ENCODE measurements around the gene MICAL1. TPM values are rescaled to one million over a fixed set of nuclear protein-coding genes. Genes with fewer than 3 reads are reported as not detected.

MICAL1 gene
- total and polyA plus RNA-seq, 9 donors, result 10.3 to 24.0 (median 13.6) TPM

GRCh38 chr6:109498052-109498451, 42.5 kb upstream of the MICAL1 start:
- intact Hi-C loops (cut with DNase I), result no loop called here
- H3K27ac ChIP-seq, result no peak overlapping the region
- H3K4me1 ChIP-seq (ENCODE audit: insufficient read depth), result no peaks in the 10 kb centered on the region
- H3K9me3 ChIP-seq, result no peaks in the 10 kb centered on the region
- H3K4me3 ChIP-seq, result no peak overlapping the region
- no peak for TF ChIP-seq EP300 (IDR thresholded peaks at IDR 0.05)
- TF ChIP-seq POLR2A (IDR thresholded peaks at IDR 0.05), result no peak
- TF ChIP-seq, protein P1, sequence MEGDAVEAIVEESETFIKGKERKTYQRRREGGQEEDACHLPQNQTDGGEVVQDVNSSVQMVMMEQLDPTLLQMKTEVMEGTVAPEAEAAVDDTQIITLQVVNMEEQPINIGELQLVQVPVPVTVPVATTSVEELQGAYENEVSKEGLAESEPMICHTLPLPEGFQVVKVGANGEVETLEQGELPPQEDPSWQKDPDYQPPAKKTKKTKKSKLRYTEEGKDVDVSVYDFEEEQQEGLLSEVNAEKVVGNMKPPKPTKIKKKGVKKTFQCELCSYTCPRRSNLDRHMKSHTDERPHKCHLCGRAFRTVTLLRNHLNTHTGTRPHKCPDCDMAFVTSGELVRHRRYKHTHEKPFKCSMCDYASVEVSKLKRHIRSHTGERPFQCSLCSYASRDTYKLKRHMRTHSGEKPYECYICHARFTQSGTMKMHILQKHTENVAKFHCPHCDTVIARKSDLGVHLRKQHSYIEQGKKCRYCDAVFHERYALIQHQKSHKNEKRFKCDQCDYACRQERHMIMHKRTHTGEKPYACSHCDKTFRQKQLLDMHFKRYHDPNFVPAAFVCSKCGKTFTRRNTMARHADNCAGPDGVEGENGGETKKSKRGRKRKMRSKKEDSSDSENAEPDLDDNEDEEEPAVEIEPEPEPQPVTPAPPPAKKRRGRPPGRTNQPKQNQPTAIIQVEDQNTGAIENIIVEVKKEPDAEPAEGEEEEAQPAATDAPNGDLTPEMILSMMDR (IDR thresholded peaks at IDR 0.05), result no peak
- DNase-seq, result no peak
- no peaks in the 10 kb centered on the region for H3K36me3 ChIP-seq
- H3K27me3 ChIP-seq, result no peaks in the 10 kb centered on the region
- 77 to 79% (median 79%) methylated on average over 4 of the region's 4 CpGs for whole genome bisulfite sequencing, 3 donors

GRCh38 chr6:109496036-109496772, 40.6 kb upstream of the MICAL1 start:
- H3K27me3 ChIP-seq, result no peaks in the 10 kb centered on the region
- H3K4me1 ChIP-seq (ENCODE audit: insufficient read depth), result no peaks in the 10 kb centered on the region
- H3K4me3 ChIP-seq, result no peak overlapping the region
- no peak for DNase-seq
- no peak overlapping the region for H3K27ac ChIP-seq
- intact Hi-C loops (cut with DNase I), result no loop called here
- no peaks in the 10 kb centered on the region for H3K36me3 ChIP-seq
- H3K9me3 ChIP-seq, result no peaks in the 10 kb centered on the region
- WGBS, 3 donors, result 58 to 66% (median 66%) methylated on average over 9 of the region's 9 CpGs
- TF ChIP-seq EP300 (IDR thresholded peaks at IDR 0.05) (no peak), POLR2A (IDR thresholded peaks at IDR 0.05) (no peak)
- TF ChIP-seq, protein P1 (IDR thresholded peaks at IDR 0.05), result no peak

DNA sequence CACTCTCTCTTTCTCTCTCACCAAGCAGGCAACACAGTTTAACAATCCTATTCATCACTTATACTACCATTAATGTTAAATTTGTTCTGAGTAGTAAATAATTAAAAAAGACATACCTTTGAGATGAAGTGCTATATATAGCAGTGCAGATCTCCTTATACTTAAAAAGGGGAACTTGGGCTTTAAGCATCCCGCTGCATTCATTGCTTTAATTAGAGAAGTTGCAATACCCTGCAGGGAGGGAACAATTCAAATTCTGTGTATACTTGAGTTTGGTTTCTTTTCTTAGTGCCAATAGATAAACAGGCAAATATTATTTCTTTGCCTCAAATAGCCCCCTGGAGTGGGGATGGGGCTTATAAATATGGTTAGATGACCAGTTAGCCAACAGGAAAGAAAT, 38.3 kb upstream of the MICAL1 start:
- intact Hi-C loops (cut with DNase I), result no loop called here
- no peaks in the 10 kb centered on the region for H3K9me3 ChIP-seq
- 88 to 96% (median 94%) methylated on average over 1 of the region's 1 CpG for WGBS, 3 donors
- no peaks in the 10 kb centered on the region for H3K27me3 ChIP-seq
- no peak overlapping the region for H3K27ac ChIP-seq
- TF ChIP-seq EP300 (IDR thresholded peaks at IDR 0.05) (no peak), POLR2A (IDR thresholded peaks at IDR 0.05) (no peak)
- TF ChIP-seq, protein P1 (IDR thresholded peaks at IDR 0.05), result no peak
- DNase-seq, result no peak
- H3K36me3 ChIP-seq, result no peaks in the 10 kb centered on the region
- H3K4me1 ChIP-seq (ENCODE audit: insufficient read depth), result no peaks in the 10 kb centered on the region
- H3K4me3 ChIP-seq, result no peak overlapping the region

GRCh38 chr6:109491207-109491938, 35.8 kb upstream of the MICAL1 start:
- no peaks in the 10 kb centered on the region for H3K4me1 ChIP-seq (ENCODE audit: insufficient read depth)
- no peaks in the 10 kb centered on the region for H3K27me3 ChIP-seq
- no peak overlapping the region for H3K27ac ChIP-seq
- no peak overlapping the region for H3K4me3 ChIP-seq
- no peak for DNase-seq
- intact Hi-C loops (cut with DNase I), result no loop called here
- H3K9me3 ChIP-seq, result no peaks in the 10 kb centered on the region
- WGBS, 3 donors, result 43 to 61% (median 50%) methylated on average over 5 of the region's 5 CpGs
- TF ChIP-seq, protein P1 (IDR thresholded peaks at IDR 0.05), result no peak
- H3K36me3 ChIP-seq, result no peaks in the 10 kb centered on the region
